Glutamatergic neuron (in vitro differentiated cells): ENCODE results near the gene IPO11. TPM values are rescaled to one million over a fixed set of nuclear protein-coding genes. Genes with fewer than 3 reads are reported as not detected.

Experiments used
- DNase-seq: peaks from one replicate; pipeline ENCODE4 v3.0.0; 2022
- H3K27ac Mint-ChIP-seq: one replicate; pipeline ENCODE4 v1.8.0; 2020; ENCODE audit warnings: mild to moderate bottlenecking, mixed read lengths, inconsistent platforms; ENCODE audit not compliant: unreplicated experiment
- H3K27me3 Mint-ChIP-seq: one replicate; pipeline ENCODE4 v1.8.0; 2020; ENCODE audit warnings: mild to moderate bottlenecking, moderate library complexity, mixed read lengths, inconsistent platforms; ENCODE audit not compliant: unreplicated experiment
- H3K36me3 Mint-ChIP-seq: one replicate; pipeline ENCODE4 v1.8.0; 2020; ENCODE audit warnings: mild to moderate bottlenecking, mixed read lengths, inconsistent platforms; ENCODE audit not compliant: unreplicated experiment
- H3K4me1 Mint-ChIP-seq: one replicate; pipeline ENCODE4 v1.8.0; 2020; ENCODE audit warnings: mild to moderate bottlenecking, low read depth, mixed read lengths, inconsistent platforms; ENCODE audit not compliant: unreplicated experiment
- H3K4me3 Mint-ChIP-seq: one replicate; pipeline ENCODE4 v1.8.0; 2020; ENCODE audit warnings: mild to moderate bottlenecking, mixed read lengths, inconsistent platforms; ENCODE audit not compliant: unreplicated experiment
- H3K9me3 Mint-ChIP-seq: one replicate; pipeline ENCODE4 v1.8.0; 2020; ENCODE audit warnings: mild to moderate bottlenecking, moderate library complexity, mixed read lengths, inconsistent platforms; ENCODE audit not compliant: unreplicated experiment
- total RNA-seq: library from RNA; stranded (reverse); fragmentation: NEBNext Ultra II Directional; extraction: Animal tissue kit (Norgen Biotek cat#: 25700); gene quantifications from one replicate; pipeline ENCODE4 v1.2.1, GENCODE V29; 2021; ENCODE audit not compliant: unreplicated experiment
- TF ChIP-seq, protein P1 (sequence below): fragments of 200-600 bp; sonication (generic); IDR thresholded peaks from one replicate; pipeline ENCODE4 v1.5.0; 2021; ENCODE audit not compliant: partially characterized antibody, unreplicated experiment

The IPO11 gene
- total RNA-seq, 1 donor from 2014 or later = 23.5 TPM

DNA sequence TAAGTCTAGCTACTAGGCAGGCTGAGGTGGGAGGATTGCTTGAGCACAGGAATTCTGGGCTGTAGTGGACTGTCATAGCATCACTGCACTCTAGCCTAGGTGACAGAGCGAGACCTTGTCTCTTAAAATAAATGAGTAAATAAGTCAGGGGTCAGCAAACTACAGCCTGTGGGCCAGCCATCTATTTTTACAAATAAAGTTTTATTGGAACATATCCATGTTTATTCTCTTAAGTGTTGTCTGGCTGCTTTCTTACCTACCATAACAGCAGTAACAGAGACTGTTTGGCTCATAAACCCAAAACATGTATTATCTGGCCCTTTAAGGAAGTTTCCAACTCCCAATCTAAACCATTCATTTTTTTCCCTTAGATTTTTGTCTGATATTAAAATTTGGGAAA, 38.5 kb upstream of the IPO11 start:
- H3K9me3 Mint-ChIP-seq = peaks cover 2% of the 10 kb centered on the region
- DNase-seq = no peak
- no peaks in the 10 kb centered on the region for H3K36me3 Mint-ChIP-seq

DNA sequence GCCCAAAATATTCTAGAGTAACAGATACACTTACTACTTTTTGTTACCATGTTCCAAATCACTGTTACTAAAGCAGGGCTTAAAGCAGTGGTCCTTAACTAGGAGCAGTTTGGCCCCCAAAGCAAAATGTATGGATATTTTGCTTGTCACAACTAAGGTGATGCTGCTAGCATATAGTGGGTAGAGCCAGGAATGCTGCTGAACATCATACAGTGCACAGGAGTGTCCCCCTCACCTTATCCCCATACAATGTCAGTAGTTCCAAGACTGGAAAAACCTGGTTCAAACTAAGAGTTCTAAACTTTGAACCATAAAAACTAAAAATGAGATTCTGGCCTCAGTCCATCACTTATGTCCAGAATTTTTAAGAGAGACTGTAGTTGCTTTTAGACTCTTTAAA, 36.9 kb upstream of the IPO11 start:
- Mint-ChIP-seq H3K4me3 (no peak overlapping the region), H3K9me3 (peaks cover 2% of the 10 kb centered on the region), H3K4me1 (no peaks in the 10 kb centered on the region), H3K36me3 (no peaks in the 10 kb centered on the region), H3K27ac (no peak overlapping the region), H3K27me3 (no peaks in the 10 kb centered on the region)
- TF ChIP-seq, protein P1, sequence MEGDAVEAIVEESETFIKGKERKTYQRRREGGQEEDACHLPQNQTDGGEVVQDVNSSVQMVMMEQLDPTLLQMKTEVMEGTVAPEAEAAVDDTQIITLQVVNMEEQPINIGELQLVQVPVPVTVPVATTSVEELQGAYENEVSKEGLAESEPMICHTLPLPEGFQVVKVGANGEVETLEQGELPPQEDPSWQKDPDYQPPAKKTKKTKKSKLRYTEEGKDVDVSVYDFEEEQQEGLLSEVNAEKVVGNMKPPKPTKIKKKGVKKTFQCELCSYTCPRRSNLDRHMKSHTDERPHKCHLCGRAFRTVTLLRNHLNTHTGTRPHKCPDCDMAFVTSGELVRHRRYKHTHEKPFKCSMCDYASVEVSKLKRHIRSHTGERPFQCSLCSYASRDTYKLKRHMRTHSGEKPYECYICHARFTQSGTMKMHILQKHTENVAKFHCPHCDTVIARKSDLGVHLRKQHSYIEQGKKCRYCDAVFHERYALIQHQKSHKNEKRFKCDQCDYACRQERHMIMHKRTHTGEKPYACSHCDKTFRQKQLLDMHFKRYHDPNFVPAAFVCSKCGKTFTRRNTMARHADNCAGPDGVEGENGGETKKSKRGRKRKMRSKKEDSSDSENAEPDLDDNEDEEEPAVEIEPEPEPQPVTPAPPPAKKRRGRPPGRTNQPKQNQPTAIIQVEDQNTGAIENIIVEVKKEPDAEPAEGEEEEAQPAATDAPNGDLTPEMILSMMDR = no peak
- DNase-seq = no peak

More for the DNA sequence above, 38.5 kb upstream of the IPO11 start:
- H3K27me3 Mint-ChIP-seq = no peaks in the 10 kb centered on the region
- no peak overlapping the region for H3K27ac Mint-ChIP-seq
- H3K4me3 Mint-ChIP-seq = no peak overlapping the region
- no peaks in the 10 kb centered on the region for H3K4me1 Mint-ChIP-seq
- TF ChIP-seq, protein P1 = no peak

DNA sequence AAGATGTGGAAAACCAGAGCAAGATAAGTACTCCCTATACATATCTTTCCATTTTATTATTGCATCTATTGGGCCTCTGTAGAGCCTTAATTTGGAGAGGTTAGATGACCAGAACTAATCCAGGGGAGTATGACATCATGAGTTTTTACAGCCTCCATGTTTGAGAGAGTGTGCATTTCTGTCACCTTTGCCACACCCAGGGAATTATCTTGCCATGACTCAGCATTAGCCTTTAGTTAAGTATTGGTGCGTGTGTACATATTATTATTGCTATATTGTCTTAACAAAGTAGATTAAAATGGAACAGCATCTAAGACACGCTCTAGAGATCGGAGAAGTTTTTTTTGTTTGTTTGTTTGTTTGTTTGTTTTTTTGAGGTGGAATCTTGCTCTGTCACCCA, 36.5 kb upstream of the IPO11 start:
- peaks cover 2% of the 10 kb centered on the region for H3K9me3 Mint-ChIP-seq
- H3K4me3 Mint-ChIP-seq = no peak overlapping the region
- DNase-seq = no peak
- H3K4me1 Mint-ChIP-seq = no peaks in the 10 kb centered on the region
- TF ChIP-seq, protein P1 = no peak
- no peaks in the 10 kb centered on the region for H3K36me3 Mint-ChIP-seq
- no peaks in the 10 kb centered on the region for H3K27me3 Mint-ChIP-seq
- no peak overlapping the region for H3K27ac Mint-ChIP-seq

DNA sequence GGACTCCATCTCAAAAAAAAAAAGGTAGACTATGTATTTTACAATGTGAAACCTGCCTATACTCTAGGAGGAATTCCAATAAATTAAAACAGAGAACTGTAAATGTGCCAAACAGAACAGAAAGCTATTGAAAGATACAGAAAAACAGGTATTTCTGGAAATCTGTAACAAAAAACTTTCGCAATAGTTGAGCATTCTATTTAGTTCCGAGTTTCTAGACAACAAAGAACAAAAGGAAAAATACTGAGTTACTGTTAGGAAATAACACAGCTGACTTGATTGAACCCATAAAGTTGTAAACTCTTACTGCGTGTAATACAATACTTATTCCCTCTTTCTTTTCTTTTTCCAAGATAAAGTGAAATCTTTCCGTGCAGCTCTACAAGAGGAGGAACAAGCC, 27.4 kb upstream of the IPO11 start:
- H3K9me3 Mint-ChIP-seq = no peaks in the 10 kb centered on the region
- H3K4me1 Mint-ChIP-seq = no peaks in the 10 kb centered on the region
- no peaks in the 10 kb centered on the region for H3K36me3 Mint-ChIP-seq
- H3K4me3 Mint-ChIP-seq = no peak overlapping the region
- H3K27me3 Mint-ChIP-seq = peaks cover 1% of the 10 kb centered on the region
- TF ChIP-seq, protein P1 = no peak
- no peak for DNase-seq
- H3K27ac Mint-ChIP-seq = no peak overlapping the region

DNA sequence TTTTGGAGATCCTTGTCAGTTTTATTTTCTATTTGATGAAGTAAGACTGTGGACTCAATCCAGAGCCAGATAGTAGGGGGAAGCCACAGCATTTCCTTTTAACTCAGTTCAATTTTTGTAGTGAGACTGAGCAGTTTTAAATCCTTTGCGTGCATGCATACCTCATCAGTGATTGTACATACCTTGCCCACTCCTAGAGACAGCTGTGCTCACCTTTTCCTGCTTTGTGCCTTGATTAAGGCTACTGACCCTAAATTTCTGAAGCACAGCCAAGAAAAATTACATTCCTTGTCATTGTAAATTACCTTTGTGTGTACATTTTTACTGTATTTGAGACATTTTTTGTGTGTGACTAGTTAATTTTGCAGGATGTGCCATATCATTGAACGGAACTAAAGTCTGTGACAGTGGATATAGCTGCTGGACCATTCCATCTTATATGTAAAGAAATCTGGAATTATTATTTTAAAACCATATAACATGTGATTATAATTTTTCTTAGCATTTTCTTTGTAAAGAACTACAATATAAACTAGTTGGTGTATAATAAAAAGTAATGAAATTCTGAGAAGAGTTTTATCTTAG, 26.7 kb upstream of the IPO11 start:
- Mint-ChIP-seq H3K4me3 (no peak overlapping the region), H3K27me3 (peaks cover 4% of the 10 kb centered on the region), H3K27ac (no peak overlapping the region), H3K9me3 (no peaks in the 10 kb centered on the region), H3K36me3 (no peaks in the 10 kb centered on the region), H3K4me1 (no peaks in the 10 kb centered on the region)
- no peak for DNase-seq
- TF ChIP-seq, protein P1 = no peak
